Glutamatergic neuron (in vitro differentiated cells): ENCODE data around the gene LRRC42. TPM values are rescaled to one million over a fixed set of nuclear protein-coding genes. Genes with fewer than 3 reads are reported as not detected.

Experiments used
- DNase-seq: peaks from one replicate; pipeline ENCODE4 v3.0.0; 2022
- H3K27ac Mint-ChIP-seq: one replicate; pipeline ENCODE4 v1.8.0; 2020; ENCODE audit warnings: mild to moderate bottlenecking, mixed read lengths, inconsistent platforms; ENCODE audit not compliant: unreplicated experiment
- H3K27me3 Mint-ChIP-seq: one replicate; pipeline ENCODE4 v1.8.0; 2020; ENCODE audit warnings: mild to moderate bottlenecking, moderate library complexity, mixed read lengths, inconsistent platforms; ENCODE audit not compliant: unreplicated experiment
- H3K36me3 Mint-ChIP-seq: one replicate; pipeline ENCODE4 v1.8.0; 2020; ENCODE audit warnings: mild to moderate bottlenecking, mixed read lengths, inconsistent platforms; ENCODE audit not compliant: unreplicated experiment
- H3K4me1 Mint-ChIP-seq: one replicate; pipeline ENCODE4 v1.8.0; 2020; ENCODE audit warnings: mild to moderate bottlenecking, low read depth, mixed read lengths, inconsistent platforms; ENCODE audit not compliant: unreplicated experiment
- H3K4me3 Mint-ChIP-seq: one replicate; pipeline ENCODE4 v1.8.0; 2020; ENCODE audit warnings: mild to moderate bottlenecking, mixed read lengths, inconsistent platforms; ENCODE audit not compliant: unreplicated experiment
- H3K9me3 Mint-ChIP-seq: one replicate; pipeline ENCODE4 v1.8.0; 2020; ENCODE audit warnings: mild to moderate bottlenecking, moderate library complexity, mixed read lengths, inconsistent platforms; ENCODE audit not compliant: unreplicated experiment
- CTCF ChIP-seq: fragments of 200-600 bp; sonication (generic); IDR thresholded peaks from one replicate; pipeline ENCODE4 v1.5.0; 2021; ENCODE audit not compliant: partially characterized antibody, unreplicated experiment
- total RNA-seq: library from RNA; stranded (reverse); fragmentation: NEBNext Ultra II Directional; extraction: Animal tissue kit (Norgen Biotek cat#: 25700); gene quantifications from one replicate; pipeline ENCODE4 v1.2.1, GENCODE V29; 2021; ENCODE audit not compliant: unreplicated experiment

The LRRC42 gene
- total RNA-seq, 1 donor from 2014 or later: 37.5 TPM

DNA sequence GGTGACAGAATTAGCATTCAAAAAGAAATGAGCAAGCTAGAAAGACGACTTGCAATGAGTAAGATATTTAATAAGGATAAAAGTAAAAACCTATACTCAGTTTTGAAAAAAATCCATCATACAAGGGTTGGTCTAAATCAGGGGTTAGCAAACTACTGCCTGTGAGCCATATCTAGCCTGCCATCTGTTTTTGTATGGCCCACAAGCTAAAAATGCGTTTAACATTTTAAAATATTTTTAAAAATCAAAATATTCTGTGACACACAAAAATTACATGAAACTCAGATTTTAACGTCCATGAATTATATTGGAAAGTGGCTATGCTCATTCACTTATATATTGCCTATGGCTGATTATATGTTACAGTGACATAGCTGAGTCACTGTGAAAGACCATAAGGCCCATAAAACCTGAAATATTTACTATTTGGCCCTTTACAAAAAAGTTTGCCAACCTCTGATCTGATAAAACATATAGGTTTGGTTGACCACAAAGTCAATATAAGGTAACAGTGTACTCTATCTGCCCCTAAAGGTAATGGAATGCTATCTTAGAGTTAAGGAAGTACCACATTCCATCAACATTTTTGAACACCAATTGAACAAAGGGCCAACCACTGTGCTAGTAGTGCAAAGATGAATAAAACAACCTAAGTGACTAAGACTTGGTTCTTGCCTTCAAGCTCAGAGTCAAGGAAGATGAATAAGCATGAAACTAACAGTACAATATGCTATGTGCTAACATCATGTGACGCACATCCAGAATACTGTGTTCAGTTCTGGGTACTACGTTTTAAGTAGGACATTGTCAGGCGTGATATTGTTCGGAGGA lies 3.8 kb upstream of the LRRC42 start:
- DNase-seq: no peak
- Mint-ChIP-seq H3K9me3 (peaks cover 4% of the 10 kb centered on the region), H3K36me3 (no peaks in the 10 kb centered on the region), H3K27ac (no peak overlapping the region), H3K4me1 (peaks cover 8% of the 10 kb centered on the region), H3K4me3 (no peak overlapping the region), H3K27me3 (no peaks in the 10 kb centered on the region)
- no peak for TF ChIP-seq CTCF

GRCh38 chr1:53943090-53943489 lies 3.1 kb upstream of the LRRC42 start:
- no peak overlapping the region for H3K27ac Mint-ChIP-seq
- H3K27me3 Mint-ChIP-seq: no peaks in the 10 kb centered on the region
- H3K4me1 Mint-ChIP-seq: peaks cover 13% of the 10 kb centered on the region
- H3K9me3 Mint-ChIP-seq: peaks cover 4% of the 10 kb centered on the region
- no peak overlapping the region for H3K4me3 Mint-ChIP-seq
- no peaks in the 10 kb centered on the region for H3K36me3 Mint-ChIP-seq
- no peak for DNase-seq
- TF ChIP-seq CTCF: no peak

GRCh38 chr1:53943490-53944043 lies 2.6 kb upstream of the LRRC42 start:
- Mint-ChIP-seq H3K27ac (no peak overlapping the region), H3K9me3 (peaks cover 4% of the 10 kb centered on the region), H3K4me3 (no peak overlapping the region)

GRCh38 chr1:53944469-53945182 lies 1.5 kb upstream of the LRRC42 start:
- peaks cover 4% of the 10 kb centered on the region for H3K9me3 Mint-ChIP-seq
- no peaks in the 10 kb centered on the region for H3K36me3 Mint-ChIP-seq
- TF ChIP-seq CTCF: no peak
- H3K4me3 Mint-ChIP-seq: peak overlapping the region; percentile 86
- peaks cover 24% of the 10 kb centered on the region for H3K4me1 Mint-ChIP-seq
- no peak overlapping the region for H3K27ac Mint-ChIP-seq
- H3K27me3 Mint-ChIP-seq: peaks cover 3% of the 10 kb centered on the region
- DNase-seq: no peak

More at GRCh38 chr1:53943490-53944043, 2.6 kb upstream of the LRRC42 start:
- no peak for TF ChIP-seq CTCF
- H3K36me3 Mint-ChIP-seq: no peaks in the 10 kb centered on the region
- no peak for DNase-seq
- peaks cover 17% of the 10 kb centered on the region for H3K4me1 Mint-ChIP-seq
- no peaks in the 10 kb centered on the region for H3K27me3 Mint-ChIP-seq

DNA sequence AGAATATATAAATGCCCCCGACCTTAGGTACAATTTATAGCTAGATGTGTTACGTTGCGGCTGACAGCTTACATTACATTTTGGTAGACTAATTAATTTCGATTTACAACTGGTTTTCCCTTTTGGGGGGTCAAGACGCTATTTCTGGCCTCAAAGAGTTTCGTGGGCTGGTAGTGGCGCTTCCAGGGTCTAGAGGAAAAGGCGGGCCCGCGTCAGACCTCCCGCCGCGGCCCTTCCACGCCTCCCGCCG lies 1.0 kb upstream of the LRRC42 start:
- peak overlapping the region; percentile 38 for H3K27ac Mint-ChIP-seq
- DNase-seq: no peak
- H3K9me3 Mint-ChIP-seq: peaks cover 4% of the 10 kb centered on the region
- TF ChIP-seq CTCF: no peak
- peaks cover 29% of the 10 kb centered on the region for H3K4me1 Mint-ChIP-seq
- peak overlapping the region; percentile 86 for H3K4me3 Mint-ChIP-seq
- H3K27me3 Mint-ChIP-seq: peaks cover 3% of the 10 kb centered on the region
- no peaks in the 10 kb centered on the region for H3K36me3 Mint-ChIP-seq
